ENCODE measurements around the gene ETS2. TPM values are rescaled to one million over a fixed set of nuclear protein-coding genes. Genes with fewer than 3 reads are reported as not detected.

The ETS2 gene
- total RNA-seq, 1 donor from 2014 or later: 113 TPM

- Histone ChIP-seq H3K36me3 (no peaks in the 10 kb centered on the region), H3K27me3 (no peaks in the 10 kb centered on the region), H3K4me1 (no peaks in the 10 kb centered on the region), H3K27ac (no peak overlapping the region), H3K9me3 (no peaks in the 10 kb centered on the region), H3K4me3 (no peak overlapping the region)
- no peak for DNase-seq (ENCODE audit: low spot score in 2 of 2)
- TF ChIP-seq CTCF (IDR thresholded peaks at IDR 0.05): no peak
- intact Hi-C loops (cut with DNase I): no loop called here
These were observed 56.4 kb downstream of the ETS2 start for GRCh38 chr21:38861989-38862683.

- Histone ChIP-seq H3K27me3 (no peaks in the 10 kb centered on the region), H3K4me3 (no peak overlapping the region), H3K27ac (no peak overlapping the region), H3K9me3 (no peaks in the 10 kb centered on the region), H3K36me3 (no peaks in the 10 kb centered on the region), H3K4me1 (no peaks in the 10 kb centered on the region)
- intact Hi-C loops (cut with DNase I): no loop called here
- TF ChIP-seq CTCF (IDR thresholded peaks at IDR 0.05): no peak
- DNase-seq (ENCODE audit: low spot score in 2 of 2): no peak
These were observed 57.6 kb downstream of the ETS2 start for GRCh38 chr21:38863291-38863690.

GRCh38 chr21:38863843-38864363 lies 58.2 kb downstream of the ETS2 start:
- H3K4me3 ChIP-seq: no peak overlapping the region
- no peak overlapping the region for H3K27ac ChIP-seq
- DNase-seq (ENCODE audit: low spot score in 2 of 2): no peak
- no peak for TF ChIP-seq CTCF (IDR thresholded peaks at IDR 0.05)
- no peaks in the 10 kb centered on the region for H3K36me3 ChIP-seq
- H3K9me3 ChIP-seq: no peaks in the 10 kb centered on the region
- intact Hi-C loops (cut with DNase I): no loop called here
- no peaks in the 10 kb centered on the region for H3K4me1 ChIP-seq
- H3K27me3 ChIP-seq: no peaks in the 10 kb centered on the region

- no peak for DNase-seq (ENCODE audit: low spot score in 2 of 2)
- H3K4me1 ChIP-seq: peaks cover 0 to 3% of the 10 kb centered on the region in 2 donors
- no peaks in the 10 kb centered on the region for H3K36me3 ChIP-seq
- no peak for TF ChIP-seq CTCF (IDR thresholded peaks at IDR 0.05)
- H3K9me3 ChIP-seq: no peaks in the 10 kb centered on the region
- intact Hi-C loops (cut with DNase I): no loop called here
- no peak overlapping the region for H3K27ac ChIP-seq
- no peak overlapping the region for H3K4me3 ChIP-seq
- H3K27me3 ChIP-seq: no peaks in the 10 kb centered on the region
These were observed 59.2 kb downstream of the ETS2 start for GRCh38 chr21:38864964-38865363.

GRCh38 chr21:38869196-38869595 lies 63.5 kb downstream of the ETS2 start:
- intact Hi-C loops (cut with DNase I): no loop called here
- Histone ChIP-seq H3K27me3 (no peaks in the 10 kb centered on the region), H3K36me3 (no peaks in the 10 kb centered on the region), H3K27ac (no peak overlapping the region), H3K4me1 (peaks cover 0 to 4% of the 10 kb centered on the region in 2 donors), H3K4me3 (no peak overlapping the region), H3K9me3 (no peaks in the 10 kb centered on the region)
- TF ChIP-seq CTCF (IDR thresholded peaks at IDR 0.05): no peak
- DNase-seq (ENCODE audit: low spot score in 2 of 2): no peak
